HG03432 (cell line): ENCODE data around the gene ATP2B2.

Experiments
- ATAC-seq: cut with Tn5 transposase; IDR thresholded peaks from one replicate; pipeline ENCODE4 v1.9.1; 2021; ENCODE audit warnings: mild to moderate bottlenecking, moderate library complexity; ENCODE audit not compliant: unreplicated experiment

ATP2B2 gene

DNA sequence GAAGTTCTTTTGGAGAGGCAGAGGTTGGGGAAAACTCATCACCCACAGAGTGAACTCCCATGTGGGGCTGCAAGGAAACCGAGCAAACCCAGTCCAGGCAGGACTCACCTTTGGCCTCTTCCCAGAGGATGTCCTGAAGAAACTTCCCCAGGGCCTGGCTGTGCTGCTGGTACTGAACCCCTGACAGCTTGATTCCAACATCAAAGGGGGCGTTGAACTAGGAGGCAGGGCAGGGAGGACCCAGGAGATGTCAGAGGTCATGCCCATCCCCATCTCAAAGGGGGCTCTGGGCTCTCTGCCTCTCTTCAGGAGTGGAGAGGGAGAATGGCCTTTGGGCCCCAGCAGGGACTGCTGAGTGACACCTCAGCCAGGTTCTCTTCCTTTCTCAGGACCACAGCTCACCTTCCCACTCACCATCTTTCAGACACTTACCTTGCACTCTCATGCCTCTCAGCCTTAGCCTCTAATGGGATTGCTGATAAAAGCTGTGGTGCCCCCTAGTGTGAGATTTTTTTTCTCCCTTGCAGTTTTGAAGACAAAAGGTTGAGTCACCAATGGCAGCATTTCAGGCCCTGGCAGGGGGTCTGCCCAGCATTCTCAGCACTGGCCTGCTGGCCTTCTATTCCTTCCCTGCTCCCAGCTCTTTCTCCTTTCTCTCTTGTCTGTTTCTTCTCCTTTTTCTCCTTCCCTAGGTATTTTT, 218.6 kb downstream of the ATP2B2 start:
- ATAC-seq, result no peak

DNA sequence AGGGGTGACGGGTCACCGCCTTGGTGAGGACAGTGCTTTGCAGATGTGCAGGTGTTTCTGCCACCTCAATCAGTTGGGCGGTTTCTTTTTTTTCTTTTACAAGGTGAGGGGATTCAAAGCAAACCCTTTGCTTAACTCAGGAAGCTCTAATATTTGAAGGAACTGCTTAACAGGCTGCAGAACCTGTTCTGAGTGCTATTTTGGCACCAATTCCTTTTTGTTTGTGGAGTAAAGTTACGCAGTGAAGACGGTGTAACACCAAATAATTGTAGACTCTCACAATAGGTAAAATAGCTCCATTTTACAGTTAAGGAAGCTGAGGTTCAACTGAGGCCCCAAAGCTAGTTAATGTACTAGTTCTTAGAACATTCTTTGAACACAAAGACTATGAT, 219.3 kb downstream of the ATP2B2 start:
- no peak for ATAC-seq

GRCh38 chr3:10285272-10286132, 219.9 kb downstream of the ATP2B2 start:
- ATAC-seq, result no peak

GRCh38 chr3:10284496-10284895, 220.9 kb downstream of the ATP2B2 start:
- no peak for ATAC-seq

- ATAC-seq, result no peak
These were observed 221.7 kb downstream of the ATP2B2 start for GRCh38 chr3:10283638-10284037.

GRCh38 chr3:10281951-10282350, 223.4 kb downstream of the ATP2B2 start:
- no peak for ATAC-seq

DNA sequence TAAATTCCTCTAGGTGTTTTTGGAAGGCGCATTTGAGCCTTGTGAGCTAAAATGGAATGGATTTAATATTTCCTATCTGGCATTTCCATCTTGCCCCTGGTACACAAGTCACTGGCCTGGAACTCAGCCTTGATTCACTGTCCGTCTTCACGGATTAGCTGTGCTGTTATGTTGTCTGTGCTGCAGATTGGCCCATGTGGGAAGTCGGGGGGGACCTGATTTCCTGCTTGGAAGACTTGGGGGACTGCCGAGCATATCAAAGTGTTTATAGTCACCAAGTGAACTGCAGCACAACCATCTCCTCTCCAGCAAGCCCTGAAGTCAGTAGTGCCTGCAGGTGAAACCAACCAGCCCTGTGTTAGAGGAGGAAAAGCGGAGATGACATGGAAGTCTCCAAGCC, 224.8 kb downstream of the ATP2B2 start:
- no peak for ATAC-seq

DNA sequence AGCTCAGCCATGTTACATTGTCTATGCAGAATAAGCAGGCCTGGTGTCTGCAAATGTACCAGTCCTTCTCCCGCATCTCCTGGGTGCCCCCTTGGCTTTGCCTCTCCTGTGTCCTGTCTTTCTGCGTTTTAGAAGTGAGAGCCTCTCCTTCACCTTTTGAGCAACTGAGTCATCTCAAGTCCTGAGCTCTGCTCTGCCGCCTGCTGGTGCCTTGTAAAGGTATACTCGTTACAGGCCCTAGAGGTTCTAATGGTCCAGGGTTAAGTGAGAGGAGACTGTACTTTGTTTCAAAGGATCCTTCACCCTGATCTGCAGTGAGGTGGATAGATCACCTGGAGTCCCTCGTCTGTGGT, 225.2 kb downstream of the ATP2B2 start:
- ATAC-seq, result no peak

- ATAC-seq, result no peak
These were observed 225.8 kb downstream of the ATP2B2 start for GRCh38 chr3:10279384-10280176.

- no peak for ATAC-seq
These were observed 226.9 kb downstream of the ATP2B2 start for GRCh38 chr3:10278501-10278900.

DNA sequence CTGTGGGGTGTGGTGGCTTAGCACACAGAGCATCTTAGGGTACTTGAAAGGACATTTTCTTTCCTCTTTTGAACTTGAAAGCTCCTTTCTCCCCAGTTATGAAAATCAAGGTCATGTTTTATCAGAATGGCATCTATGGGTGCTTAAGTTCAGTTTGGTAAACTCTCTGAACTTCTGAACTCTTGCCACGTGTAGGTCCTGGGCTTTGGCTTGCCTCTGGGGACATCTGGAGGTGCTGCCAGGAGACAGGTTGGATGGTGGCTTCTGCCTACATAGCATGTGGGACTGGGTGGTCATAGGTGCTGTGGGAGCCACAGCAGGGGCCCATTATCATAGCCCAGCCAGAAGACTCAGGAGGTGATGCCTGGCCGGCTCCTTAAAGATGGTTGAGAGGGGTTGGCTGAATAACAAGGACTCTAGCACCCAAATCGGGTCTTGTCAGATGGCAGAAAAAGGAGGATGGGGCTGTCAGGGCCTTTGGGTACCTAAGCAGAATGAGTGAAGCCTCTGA, 228.2 kb downstream of the ATP2B2 start:
- ATAC-seq, result no peak

GRCh38 chr3:10274601-10275000, 230.8 kb downstream of the ATP2B2 start:
- ATAC-seq, result no peak
